Right ventricle myocardium inferior (tissue), 1 donor: ENCODE results near the gene MED10. TPM values are rescaled to one million over a fixed set of nuclear protein-coding genes. Genes with fewer than 3 reads are reported as not detected.

Experiments
- ATAC-seq: fragments of 200-7000 bp; cut with Tn5 transposase; one replicate; pipeline ENCODE4 v1.9.1; 2020; ENCODE audit warnings: mild to moderate bottlenecking, moderate library complexity
- DNase-seq: peaks from one replicate; pipeline ENCODE4 v3.0.0; 2021; ENCODE audit errors: missing footprints
- intact Hi-C: fragments of 100-400 bp; cut with DNase I; formaldehyde crosslinking; loops from one replicate; pipeline ENCODE4 v1.11.0; 2022
- long read RNA-seq: library from polyadenylated mRNA; unstranded; transcript quantifications from one replicate; pipeline ENCODE4 v2.0.0, GENCODE V29; 2021
- total RNA-seq: library from RNA; stranded (reverse); fragmentation: NEBNext Ultra II Directional; extraction: Animal tissue kit (Norgen Biotek cat#: 25700); gene quantifications from one replicate; pipeline ENCODE4 v1.2.1, GENCODE V29; 2021
- donor health status: DM: no; HTN: yes; CAD: no; lungs with severe emphysema.

Gene MED10, protein sequence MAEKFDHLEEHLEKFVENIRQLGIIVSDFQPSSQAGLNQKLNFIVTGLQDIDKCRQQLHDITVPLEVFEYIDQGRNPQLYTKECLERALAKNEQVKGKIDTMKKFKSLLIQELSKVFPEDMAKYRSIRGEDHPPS
- total RNA-seq, result 28.9 TPM
- long read RNA-seq, transcript MED10-201 (4 exons, 1,141 nt), result major isoform, 13 of 13 reads
- long read RNA-seq, partial matches to known transcripts, result 0 of 13 reads
- long read RNA-seq, other reads (novel, unspliced or antisense), result 0 of 13 reads

DNA sequence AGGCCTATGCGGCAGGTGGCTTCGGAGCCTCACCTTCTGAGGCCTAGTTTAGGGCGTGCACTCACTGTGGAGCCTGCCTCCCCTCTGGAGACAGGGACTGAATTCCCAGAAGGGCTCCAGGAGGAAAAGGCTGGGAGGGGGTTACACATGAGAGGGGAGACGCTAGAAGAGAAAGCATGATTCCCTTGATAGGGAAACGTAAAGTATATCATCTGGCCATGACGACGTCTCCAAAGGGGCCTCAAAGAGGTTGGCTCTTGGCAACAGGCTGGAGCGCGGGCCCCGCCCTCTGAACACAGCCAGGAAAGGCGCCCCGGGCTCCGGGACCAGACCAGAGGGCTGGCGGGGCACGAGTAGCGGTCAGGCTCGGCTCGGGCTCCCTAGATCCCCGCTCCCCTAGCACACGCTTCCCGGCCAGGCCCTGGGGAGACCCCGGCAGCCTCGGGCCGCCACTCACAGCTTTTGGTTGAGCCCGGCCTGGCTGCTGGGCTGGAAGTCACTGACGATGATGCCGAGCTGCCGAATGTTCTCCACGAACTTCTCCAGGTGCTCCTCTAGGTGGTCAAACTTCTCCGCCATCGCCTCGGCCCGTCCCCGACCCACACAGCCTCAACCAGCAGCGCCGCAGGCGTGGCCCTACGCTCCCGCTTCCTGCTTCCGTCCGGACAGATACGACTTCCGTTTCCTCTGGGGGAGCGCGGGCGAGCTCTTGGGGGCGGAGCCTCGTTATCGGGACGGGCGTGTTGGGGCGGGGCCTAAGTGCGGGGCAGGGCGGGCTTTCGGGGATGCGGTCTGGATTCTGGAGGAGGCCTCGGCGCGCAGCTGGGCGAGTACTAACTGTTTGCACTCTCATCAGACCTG is at the start of gene MED10:
MED10 (minus strand) TSS at position 643 of the 861 bp plus-strand sequence; CDS start at position 579, 64 bp downstream.
- ATAC-seq, result peak; percentile 100
- intact Hi-C loops, result loop anchor here (5.0 to 10.0 kb wide), 4 partner anchors 54 to 337 kb away; partner anchors contain the start of genes TENT4A and UBE2QL1
- peak; percentile 97 for DNase-seq

DNA sequence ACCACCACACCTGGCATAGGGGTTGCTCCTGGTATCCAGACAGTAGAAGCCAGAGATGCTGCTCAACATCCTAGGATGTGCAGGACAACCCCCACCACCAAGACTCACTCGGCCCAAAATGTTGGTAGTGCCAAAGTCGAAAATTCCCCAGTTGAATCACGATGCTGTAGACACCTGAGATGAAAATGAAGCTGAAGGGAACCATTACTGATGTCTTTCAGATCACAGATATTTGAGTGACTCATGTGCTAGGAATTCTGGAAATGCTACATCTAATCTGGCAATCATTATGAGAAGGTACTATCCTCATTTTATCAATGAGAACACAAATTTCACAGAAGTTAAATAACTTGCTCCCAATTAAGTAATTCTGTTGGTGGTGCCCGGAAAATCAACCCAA is 49.3 kb upstream of the MED10 start:
- ATAC-seq (no peak), DNase-seq (no peak)
- intact Hi-C loops, result no loop called here

DNA sequence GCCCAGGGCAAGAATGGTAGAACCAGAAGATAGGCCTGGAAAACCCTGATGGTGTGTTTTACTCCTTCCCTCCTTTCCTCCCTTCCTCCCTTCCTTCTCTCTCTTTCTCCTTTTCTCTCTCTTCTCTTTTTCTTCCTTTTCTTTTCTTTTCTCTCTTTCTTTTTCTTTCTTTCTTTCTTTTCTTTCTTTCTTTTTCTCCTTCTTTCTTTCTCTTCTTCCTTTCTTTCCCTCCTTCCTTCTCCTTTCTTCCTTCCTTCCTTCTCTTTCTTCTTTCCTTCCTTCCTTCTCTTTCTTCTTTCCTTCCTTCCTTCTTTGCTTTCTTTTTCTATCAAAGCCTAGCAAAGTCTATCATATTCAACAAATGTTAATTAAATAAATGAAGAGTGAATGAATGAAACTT is 46.4 kb upstream of the MED10 start:
- DNase-seq (no peak), ATAC-seq (no peak)
- intact Hi-C loops, result no loop called here

DNA sequence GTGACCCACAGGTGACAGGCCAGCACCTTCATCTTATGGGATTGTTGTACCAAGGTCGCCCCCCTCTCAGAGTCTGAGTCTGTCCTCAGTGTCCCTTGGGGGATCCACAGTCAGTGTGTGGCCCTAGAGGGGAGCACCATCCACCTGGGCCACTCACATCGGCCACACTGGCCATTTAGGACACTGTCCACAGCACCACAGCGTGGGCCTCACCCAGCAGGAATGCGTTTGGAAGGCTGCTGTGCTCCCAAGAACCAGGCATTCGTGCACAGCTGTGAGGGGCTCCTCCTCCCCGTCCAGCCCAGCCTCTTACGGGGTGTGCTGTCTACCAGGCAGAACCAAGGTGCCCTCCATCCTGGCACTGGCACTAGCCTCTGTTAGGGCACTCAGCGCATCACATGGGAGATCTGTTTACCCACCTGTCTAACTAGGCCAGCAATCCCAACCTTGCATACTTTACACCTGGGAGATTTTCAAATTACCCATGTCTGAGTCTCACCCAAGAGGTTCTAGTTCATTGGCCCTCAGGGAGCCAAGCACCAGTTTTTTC is 45.8 kb upstream of the MED10 start:
- ATAC-seq (peak; percentile 26), DNase-seq (no peak)
- intact Hi-C loops, result no loop called here

DNA sequence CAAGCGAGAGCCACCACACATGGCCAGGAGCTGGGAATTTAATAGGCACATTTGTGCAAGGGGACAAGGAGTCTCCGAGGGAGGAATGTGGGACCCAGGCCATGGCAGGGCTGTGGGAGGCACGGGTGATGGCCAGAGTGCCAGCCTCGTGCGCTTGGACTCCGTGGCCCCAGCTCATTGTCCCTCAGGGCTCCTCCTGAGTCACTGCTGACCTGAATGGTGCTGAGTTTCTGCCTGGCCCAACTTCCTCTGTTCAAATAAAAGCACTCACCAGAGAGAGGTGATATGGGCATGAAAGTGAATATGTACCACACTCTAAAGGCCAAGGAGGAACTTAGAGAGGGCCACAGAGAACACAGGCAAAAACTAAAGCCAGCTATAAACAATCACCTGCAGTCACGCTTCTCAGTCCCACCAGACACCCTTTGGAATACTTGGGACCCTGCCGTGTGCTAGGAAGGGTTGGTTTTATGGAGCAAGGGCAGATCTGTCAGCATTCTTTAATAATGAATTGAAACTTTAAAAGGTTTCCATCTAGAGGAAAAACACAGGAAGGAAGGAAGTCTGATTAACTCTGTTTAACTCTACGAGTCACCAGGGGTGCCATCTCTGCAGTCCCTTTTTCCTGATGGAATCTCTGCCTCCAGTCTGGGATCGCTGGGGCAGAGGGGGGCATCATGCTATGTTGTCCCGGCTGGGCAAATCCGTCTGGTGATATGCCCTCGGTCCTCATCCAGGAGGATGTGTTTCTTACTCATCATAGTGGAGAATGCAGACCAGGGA is 45.2 kb upstream of the MED10 start:
- intact Hi-C loops, result no loop called here
- ATAC-seq (peak; percentile 19), DNase-seq (no peak)

DNA sequence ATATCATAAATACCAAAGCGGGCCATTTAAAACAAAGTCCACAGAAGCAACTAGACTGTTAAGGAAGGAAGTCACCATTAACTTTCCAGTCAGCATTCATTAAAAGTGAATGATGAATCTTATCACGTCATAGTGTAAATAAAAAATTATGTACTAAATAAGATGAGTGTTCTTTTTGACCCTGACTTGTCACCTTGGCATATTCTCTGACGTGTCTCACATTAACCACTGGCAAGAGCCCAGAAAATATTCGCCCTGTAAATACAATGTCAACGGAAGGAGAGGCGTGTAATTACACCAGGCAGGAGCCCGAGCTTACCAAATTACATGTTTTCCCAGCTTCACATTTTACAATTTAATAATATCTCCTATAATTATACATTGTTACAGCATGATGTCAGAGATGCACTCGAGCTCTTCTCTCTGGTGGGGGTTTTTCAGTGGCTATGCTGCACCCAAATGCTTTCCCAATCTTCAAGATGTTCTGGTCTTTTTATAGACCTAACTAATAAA is 41.0 kb upstream of the MED10 start:
- no peak for DNase-seq
- no peak for ATAC-seq
- intact Hi-C loops, result no loop called here

DNA sequence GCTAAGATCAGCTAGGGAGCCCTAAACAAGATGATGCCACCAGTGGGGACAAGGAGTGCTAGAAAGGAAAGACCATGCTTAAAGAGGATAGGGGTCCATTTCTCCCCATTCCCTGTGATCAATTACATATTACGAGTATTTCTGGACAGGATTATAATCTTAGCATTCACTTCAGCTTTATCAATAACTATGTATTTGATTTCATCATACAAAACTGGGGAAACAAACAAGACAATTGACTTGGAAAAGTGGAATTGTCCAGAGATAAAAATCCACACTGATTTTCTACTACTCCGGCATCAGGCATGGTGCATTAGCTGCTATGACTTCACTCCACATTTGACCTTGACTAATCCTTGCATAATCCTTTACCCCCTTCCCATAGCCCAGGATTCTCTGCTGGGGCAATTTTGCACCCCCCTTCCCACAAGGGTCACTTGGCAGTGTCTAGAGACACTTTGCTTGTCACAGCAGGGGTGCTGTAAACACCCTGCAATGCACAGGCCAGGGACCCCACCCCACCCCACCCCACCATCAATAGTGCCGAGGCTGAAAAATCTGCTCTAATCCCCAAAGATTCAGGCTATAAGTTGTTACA is 40.4 kb upstream of the MED10 start:
- ATAC-seq, result no peak
- DNase-seq, result no peak
- intact Hi-C loops, result no loop called here

DNA sequence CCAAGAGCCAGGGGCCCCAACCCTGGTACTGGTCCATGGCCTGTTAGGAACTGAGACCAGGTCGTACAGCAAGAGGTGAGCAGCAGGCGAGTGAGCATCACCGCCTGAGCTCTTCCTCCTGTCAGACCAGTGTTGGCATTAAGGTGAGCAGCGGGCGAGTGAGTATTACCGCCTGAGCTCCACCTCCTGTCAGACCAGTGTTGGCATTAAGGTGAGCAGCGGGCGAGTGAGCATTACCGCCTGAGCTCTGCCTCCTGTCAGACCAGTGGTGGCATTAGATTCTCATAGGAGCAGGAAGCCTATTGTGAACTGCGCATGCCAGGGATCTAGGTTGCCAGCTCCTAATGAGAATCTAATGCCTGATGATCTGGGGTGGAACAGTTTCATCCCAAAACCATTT is 39.3 kb upstream of the MED10 start:
- intact Hi-C loops, result no loop called here
- ATAC-seq, result no peak
- no peak for DNase-seq

DNA sequence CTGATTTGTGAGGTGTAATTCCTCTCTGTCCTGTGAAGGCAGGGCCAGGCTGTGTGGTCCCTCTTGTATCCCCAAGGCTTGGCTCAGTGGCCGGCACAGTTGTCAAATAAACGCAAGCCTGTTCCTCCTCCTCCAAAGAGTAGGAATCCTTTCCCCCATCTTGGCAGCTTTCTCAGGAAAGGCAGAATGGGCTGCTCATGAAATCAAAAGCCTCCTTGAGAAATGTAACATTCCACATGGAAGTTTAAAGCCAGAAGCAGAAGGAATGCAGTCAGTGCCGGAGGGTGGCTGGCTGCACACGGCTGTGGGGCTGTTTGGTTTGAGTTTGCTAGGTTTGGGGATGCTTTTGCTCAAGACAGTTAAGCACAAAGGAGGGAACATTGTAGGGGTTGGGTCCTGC is 34.5 kb upstream of the MED10 start:
- intact Hi-C loops, result no loop called here
- ATAC-seq, result no peak

DNA sequence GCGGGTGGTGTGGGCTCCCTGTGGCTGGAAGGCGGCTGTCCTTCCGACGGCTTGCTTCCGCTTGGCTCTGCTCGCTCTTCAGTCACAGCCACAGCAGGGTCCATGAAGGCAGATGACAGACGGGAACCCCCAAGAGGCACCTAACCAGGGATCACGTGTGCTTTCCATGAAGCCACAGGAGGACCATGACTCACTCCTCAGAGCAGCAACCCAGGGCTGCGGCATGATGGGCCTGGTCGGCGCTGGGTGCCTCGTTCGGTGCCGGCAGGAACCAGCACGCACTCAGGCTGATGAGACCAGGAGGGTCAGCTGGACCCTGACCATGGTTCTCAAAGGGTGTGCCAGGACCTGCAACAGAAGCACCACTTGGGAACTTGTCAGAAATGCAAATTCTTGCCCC is 32.8 kb upstream of the MED10 start:
- no peak for ATAC-seq
- DNase-seq, result no peak
- intact Hi-C loops, result no loop called here

More for the DNA sequence above, 34.5 kb upstream of the MED10 start:
- no peak for DNase-seq

DNA sequence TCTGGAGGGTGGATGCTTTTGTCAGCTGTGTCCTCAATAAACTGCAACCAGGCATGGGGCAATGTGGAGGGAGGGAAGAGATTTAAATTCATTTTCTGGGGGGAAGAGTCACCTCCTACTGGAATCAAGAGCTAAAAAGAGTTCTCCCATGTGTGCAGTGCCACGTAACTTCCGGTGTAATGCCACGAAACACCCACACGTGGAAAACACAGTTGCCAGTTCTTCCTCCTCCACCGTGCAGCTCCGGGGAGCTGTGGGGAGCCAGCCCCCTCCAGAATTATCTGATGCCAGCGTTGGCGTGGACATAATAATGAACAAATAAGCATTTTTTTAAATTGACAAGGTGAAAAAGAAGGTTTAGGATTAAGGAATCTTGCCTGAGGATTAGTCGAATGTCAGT is 32.1 kb upstream of the MED10 start:
- DNase-seq (no peak), ATAC-seq (no peak)
- intact Hi-C loops, result no loop called here

DNA sequence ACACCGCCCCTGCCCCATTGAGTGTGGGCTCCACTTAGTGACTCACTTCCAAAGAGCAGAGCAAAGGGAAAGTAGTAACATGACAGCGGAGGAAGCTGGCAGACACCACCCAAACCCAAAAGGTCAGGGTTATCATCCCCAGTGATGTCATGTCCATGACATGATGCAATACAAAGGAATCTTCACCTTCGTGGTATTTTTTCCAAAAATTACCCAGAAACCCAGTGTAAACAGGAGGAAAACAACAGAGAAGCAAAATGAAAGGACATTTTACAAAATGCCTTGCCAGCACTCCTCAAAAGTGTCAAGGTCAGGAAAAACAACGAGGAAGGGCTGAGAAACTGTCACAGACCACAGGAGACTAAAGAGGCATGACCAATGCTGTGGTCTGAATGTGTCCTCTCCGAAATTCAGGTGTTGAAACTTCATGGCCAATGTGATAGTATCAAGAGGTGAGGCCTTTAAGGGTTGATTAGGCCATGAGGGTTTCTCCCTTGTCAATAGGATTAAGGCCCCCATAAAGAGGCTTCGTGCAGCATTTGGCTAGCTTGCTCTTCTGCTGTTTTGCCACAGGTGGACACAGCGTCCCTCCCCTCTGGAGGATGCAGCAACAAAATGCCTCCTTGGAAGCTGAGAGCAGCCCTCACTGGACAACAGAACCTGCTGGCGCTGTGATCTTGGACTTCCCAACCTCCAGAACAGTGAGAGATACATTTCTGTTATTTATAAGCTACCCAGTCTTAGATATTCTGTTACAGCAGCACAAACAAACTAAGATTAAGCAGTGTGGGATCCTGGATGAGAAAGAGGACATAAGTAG is 30.5 kb upstream of the MED10 start:
- intact Hi-C loops, result no loop called here
- ATAC-seq, result no peak

DNA sequence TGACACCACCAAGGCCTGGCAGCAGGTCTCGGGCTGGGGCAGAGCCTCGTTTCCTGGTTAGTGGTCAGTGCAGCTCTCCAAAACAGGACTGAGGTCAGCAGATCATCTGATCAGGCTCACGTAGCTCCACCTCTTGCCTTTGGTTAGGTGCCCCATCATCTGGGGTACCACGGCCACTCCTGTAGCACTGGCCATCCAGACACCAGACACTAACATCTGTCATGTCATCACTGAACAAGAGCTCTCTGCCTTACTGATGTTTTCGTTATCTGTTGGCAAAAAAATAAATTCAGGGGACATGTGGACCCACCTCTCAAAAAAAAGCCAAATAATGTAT is 29.9 kb upstream of the MED10 start:
- intact Hi-C loops, result no loop called here
- DNase-seq, result no peak
- ATAC-seq, result no peak

More for the DNA sequence above, 30.5 kb upstream of the MED10 start:
- no peak for DNase-seq

DNA sequence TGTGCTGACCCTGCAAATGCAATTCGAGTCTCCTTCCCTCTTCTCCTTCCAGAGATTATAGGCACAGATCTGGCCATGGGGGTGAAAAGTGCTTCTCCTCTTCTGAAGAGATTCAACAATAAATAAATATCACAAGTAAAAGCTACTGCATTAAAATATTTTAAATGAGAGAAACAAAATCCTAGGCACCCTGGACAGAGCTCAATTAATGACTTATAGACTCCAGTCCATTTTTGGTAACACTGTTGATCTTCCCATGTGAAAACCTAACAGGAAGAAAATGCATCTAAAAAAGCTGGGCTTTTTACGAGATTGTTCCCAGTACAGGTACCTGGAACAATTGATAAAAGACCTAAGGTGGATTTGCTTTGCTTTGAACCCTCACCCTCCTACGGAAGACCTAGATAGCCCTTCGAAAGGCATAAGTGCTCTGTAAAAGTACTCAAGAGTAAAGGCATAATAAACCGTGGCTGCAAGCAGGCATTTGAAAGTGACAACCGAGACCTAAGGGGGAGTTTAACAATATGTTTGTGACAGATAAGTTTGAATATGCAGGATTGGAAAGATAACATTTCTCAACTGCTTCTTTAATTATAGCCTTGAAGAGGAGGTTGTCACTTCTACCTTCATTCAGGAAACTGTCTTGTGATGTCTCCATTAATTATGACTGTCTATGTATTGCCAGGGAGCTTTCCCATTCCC is 29.4 kb upstream of the MED10 start:
- ATAC-seq (no peak), DNase-seq (no peak)
- intact Hi-C loops, result no loop called here

DNA sequence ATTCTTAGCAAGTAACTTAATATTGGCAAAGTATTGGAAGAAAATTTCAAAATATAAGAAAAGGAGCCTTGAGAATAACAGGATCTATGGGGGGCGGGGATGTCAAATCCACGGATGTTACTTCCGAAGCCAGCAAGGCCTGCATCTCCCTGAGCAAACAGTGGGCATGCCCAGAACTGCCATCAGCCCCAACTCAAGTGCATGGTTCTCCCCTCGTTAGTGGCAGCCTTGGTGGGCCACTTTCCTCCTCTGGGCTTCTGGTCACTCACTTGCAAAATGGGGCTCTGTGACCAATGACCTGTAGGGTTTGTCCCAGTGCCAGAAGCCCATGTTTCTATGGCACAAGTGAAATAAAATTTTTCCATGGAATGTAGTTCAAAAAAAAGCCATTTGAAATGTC is 27.2 kb upstream of the MED10 start:
- no peak for ATAC-seq
- no peak for DNase-seq
- intact Hi-C loops, result no loop called here

DNA sequence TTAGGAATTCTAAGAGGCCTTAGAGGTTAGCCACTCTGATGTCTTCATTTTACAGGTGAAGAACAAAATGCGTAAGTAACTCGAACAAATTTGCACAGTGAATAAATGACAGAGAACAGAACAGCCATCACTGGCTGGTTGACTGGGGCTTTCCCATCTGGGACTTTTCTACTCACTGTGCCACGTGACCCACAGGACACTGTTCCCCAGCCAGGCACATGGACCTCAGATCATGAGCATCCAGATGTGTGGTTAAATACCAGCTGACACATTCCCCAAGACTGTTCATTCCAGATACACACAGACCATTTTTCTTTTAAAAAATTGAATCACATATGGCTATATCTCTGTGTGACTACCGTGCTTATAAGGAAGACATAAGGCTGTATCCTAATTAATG is 25.8 kb upstream of the MED10 start:
- no peak for ATAC-seq
- intact Hi-C loops, result no loop called here
- DNase-seq, result no peak

DNA sequence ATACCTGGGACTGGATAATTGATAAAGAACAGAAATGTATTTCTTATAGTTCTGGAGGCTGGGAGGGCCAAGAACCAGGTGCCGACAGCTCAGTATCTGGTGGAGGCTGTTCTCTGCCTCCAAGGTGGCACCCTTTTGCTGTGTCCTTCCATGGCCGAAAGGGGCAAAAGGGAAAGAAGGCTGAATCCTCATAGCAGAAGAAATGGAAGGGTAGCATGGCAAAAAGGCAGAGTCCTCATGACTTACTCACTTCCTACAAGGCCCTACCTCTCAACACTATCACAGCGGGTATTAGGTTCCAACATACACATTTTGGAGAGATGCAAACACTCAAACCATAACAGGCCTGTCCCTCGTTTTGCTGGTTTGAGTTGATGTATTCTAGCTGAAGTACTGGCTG is 25.1 kb upstream of the MED10 start:
- DNase-seq (no peak), ATAC-seq (no peak)
- intact Hi-C loops, result no loop called here
